HG02588 (cell line): ENCODE data around the gene KIFC1.
"Not testable (repeated sequence)": the region's sequence is repeated elsewhere in the genome, so short reads cannot be mapped to it uniquely, and the experiment has no call there.

ENCODE experiments used
- ATAC-seq: cut with Tn5 transposase; IDR thresholded peaks from one replicate; pipeline ENCODE4 v1.9.1; 2021; ENCODE audit warnings: mild to moderate bottlenecking, moderate library complexity; ENCODE audit not compliant: unreplicated experiment

KIFC1 gene, protein sequence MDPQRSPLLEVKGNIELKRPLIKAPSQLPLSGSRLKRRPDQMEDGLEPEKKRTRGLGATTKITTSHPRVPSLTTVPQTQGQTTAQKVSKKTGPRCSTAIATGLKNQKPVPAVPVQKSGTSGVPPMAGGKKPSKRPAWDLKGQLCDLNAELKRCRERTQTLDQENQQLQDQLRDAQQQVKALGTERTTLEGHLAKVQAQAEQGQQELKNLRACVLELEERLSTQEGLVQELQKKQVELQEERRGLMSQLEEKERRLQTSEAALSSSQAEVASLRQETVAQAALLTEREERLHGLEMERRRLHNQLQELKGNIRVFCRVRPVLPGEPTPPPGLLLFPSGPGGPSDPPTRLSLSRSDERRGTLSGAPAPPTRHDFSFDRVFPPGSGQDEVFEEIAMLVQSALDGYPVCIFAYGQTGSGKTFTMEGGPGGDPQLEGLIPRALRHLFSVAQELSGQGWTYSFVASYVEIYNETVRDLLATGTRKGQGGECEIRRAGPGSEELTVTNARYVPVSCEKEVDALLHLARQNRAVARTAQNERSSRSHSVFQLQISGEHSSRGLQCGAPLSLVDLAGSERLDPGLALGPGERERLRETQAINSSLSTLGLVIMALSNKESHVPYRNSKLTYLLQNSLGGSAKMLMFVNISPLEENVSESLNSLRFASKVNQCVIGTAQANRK

DNA sequence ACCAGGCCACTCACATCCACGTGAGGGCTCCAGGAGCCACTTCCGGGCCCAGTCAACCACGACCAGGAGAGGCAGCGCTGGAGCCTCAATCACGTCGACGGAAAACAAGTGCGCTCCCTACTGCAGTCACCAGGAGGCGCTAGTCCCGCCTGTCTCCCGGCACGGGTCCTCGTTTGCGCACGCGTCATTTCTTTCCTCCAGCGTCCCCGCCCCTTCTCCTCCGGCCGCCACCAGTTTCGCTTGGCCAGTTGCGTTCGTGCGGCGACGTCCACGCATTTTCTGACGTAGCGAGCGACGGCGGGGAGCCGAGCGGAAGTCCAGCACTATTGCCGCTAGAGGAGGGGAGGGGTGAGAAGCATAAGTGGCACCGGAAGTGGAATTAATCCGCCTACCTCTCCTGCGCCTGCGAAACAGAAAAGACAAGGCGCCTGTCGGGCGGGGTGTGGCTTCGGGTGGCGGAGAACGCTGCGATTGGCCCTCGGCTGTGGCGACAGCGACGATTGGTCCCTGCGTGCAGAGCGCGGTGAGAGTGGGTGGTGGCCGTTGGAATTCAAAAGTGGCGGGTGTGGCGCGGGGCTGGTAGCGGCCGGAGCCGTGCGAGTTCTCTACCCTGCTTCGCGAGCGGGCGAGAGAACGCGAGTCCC, at the start of gene KIFC1:
KIFC1 (plus strand) TSS at position 546 of the 644 bp plus-strand sequence. CDS start 163 bp downstream, outside the sequence.
- ATAC-seq: peak; percentile 85

DNA sequence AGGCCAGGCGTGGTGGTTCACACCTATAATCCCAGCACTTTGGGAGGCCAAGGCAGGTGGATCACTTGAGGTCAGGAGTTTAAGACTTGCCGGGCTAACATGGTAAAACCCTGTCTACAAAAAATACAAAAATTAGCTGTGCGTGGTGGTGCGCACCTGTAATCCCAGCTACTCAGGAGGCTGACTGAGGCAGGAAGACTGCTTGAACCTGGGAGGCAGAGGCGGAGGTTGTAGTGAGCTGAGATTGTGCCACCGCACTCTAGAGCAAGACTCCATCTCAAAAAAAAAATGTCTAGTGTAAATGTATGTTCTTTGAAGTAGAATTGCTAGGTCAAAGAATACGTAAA, 48.0 kb upstream of the KIFC1 start:
- not testable (repeated sequence) for ATAC-seq

DNA sequence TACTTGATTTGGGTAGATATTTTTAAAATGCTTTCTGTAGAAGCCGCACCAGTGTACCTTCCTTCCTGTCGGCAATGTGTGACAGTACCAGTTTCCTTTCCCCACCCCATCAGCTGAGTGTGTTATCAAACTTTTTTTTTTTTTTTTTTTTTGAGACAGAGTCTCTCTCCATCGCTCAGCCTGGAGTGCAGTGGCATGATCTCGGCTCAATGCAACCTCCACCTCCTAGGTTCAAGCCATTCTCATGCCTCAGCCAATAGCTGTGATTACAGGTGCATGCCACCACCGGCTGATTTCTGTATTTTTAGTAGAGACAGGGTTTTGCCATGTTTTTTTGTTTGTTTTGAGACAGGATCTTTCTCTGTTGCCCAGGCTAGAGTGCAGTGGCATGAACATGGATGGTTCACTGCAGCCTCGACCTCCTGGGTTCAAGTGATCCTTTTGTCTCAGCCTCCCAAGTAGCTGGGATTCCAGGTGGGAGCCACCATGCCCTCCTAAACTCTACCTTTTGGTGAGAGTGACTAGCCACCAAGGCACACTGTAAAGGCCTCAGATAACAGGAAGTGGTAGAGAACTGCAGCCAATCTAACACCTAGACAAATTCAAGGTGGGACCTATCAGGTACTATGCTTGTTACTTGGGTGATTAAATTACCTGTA, 47.5 kb upstream of the KIFC1 start:
- no peak for ATAC-seq

DNA sequence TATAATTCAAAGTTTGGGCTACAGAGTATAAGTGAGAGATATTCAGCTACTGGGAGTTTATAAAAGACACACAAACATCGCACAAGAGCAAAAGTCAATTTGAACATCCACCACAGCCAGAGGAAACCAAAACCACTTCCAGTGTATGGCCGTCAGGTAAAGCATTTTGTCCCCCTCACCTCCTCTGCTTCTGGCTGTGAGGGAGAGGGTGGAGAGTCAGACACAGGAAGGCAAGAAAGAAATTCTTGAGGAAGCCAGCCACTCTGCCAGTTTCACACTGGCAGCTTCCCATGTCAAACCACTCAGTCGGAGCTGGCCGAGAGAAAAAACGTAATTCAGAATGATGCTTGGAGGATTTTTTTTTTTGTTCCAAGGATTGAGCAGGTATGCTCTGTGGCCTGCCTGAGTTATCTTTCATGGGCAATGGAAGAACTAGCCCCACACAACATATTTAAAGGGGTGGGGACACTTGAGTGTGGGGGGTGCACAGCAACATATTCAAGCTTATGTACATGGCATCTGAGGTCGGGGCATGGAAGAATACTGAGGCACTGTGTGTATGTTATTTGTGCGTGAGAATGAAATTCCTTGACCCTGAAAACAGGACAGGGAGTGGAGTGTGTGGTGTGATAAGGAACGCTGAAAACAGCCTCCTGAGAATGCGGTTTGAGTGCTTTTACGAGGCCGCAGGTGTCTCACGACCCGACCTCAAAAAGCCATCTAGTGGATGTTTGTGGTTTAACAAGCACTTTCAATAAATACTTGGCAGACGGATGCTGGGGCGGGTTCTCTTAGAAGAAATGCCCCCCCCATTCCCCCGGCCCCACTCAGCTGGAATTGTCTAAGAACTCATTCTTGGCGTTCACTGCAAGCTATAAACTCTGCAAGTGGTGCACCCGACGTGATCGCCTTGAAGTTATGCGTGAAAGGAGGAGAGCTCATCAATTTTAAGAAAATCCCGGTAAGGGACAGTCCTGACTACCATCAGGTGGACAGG, 46.6 kb upstream of the KIFC1 start:
- no peak for ATAC-seq

DNA sequence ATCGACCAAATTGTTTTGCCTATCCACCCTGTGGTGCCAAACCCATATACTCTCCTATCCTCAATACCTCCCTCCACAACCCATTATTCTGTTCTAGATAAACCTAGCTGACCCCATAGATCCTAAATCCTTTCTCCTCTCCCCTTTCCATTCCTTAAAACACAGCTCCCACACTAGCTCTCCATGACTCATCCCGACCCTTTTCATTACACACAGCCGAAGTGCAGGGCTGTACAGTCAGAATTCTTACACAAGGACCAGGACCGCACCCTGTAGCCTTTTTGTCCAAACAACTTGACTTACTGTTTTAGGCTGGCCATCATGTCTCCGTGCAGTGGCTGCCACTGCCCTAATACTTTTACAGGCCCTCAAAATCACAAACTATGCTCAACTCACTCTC, 44.7 kb upstream of the KIFC1 start:
- not testable (repeated sequence) for ATAC-seq

DNA sequence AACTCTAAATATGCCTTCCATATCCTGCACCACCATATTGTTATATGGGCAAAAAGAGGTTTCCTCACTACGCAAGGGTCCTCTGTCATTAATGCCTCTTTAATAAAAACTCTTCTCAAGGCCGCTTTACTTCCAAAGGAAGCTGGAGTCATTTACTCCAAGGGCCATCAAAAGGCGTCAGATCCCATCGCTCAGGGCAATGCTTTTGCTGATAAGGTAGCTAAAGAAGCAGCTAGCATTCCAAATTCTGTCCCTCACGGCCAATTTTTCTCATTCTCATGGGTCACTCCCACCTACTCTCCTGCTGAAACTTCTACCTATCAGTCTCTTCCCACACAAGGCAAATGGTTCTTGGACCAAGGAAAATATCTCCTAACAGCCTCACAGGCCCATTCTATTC, 43.8 kb upstream of the KIFC1 start:
- no peak for ATAC-seq

DNA sequence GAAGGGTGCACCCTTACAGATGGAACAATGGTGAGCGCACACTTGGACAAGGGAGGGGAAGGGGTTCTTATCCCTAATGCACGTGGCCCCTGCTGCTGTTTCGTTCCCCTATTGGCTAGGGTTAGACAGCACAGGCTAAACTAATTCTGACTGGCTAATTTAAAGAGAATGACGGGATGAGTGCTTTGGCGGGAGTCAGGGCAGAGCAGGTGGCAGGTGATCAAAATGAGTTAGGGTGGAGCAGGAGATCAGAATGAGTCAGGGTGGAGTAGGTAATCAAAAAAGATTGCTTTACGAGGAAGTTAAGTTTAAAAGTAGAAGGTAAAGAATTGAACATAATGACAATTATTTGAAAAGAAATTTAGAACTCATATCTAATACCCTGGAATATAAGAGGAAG, 35.8 kb upstream of the KIFC1 start:
- ATAC-seq: not testable (repeated sequence)

DNA sequence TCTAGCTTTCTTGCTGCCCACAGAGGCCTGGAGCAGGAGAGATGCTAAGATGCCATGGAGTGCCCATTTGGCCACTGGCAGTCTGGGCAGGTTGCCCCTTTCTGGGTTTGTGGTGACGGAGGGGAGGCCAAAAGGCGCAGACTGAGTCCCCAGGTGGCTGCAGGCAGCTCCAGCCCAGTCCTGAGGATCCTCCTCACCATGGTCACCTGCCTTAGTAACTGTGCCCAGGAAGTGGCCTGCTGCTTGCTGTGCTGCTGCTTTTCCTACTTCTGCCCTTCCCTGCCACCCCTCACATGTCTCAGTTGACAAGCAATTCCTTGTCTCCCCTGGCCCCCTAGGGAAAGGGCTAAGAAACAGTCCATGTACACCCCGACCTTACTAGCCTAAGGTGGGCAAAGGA, 35.3 kb upstream of the KIFC1 start:
- ATAC-seq: no peak

DNA sequence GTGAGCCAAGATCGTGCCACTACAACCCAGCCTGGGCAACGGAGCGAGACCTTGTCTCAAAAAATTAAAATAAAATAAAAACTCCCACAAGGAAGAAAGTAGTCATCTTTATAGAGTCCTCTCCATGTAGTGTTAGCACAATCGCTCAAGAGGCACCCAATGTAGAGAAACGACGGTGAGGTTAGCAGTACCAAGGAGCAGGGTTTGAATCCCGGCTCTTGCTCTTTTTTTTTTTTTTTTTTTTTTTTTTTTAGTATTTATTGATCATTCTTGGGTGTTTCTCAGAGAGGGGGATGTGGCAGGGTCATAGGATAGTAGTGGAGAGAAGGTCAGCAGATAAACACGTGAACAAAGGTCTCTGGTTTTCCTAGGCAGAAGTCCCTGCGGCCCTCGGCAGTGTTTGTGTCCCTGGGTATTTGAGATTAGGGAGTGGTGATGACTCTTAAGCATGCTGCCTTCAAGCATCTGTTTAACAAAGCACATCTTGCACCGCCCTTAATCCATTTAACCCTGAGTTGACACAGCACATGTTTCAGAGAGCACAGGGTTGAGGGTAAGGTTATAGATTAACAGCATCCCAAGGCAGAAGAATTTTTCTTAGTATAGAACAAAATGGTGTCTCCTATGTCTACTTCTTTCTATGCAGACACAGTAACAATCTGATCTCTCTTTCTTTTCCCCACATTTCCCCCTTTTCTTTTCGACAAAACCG, 34.3 kb upstream of the KIFC1 start:
- not testable (repeated sequence) for ATAC-seq

DNA sequence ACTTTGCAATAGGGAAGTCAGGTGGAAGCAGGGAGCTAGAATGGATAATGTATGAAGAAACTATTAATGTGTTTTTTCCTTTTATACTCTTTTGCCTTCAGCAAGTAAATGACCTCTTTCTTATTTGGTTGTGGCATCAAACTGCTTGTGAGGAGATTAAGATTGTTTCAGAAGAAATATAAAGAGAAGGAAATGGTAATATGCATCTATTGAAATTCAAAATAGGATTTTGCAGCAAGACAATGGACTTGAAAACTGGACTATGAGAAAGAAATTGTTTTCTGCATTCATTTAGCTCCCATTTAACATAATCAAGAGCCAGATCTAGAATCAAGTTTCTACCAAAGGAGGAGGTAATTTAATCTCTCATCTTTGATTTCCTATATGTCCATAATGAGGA, 32.3 kb upstream of the KIFC1 start:
- no peak for ATAC-seq

DNA sequence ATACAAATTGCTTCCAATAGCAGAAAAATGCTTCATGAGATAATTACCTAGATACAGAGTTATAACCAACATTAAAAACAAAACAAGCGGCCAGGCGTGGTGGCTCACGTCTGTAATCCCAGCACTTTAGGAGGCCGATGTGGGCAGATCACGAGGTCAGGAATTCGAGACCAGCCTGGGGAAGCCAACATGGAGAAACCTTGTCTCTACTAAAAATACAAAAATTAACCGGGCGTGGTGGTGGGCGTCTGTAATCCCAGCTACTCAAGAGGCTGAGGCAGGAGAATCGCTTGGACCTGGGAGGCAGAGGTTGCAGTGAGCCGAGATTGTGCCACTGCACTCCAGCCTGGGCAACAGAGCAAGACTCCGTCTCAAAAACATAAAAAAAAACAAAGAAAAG, 28.1 kb upstream of the KIFC1 start:
- ATAC-seq: not testable (repeated sequence)

DNA sequence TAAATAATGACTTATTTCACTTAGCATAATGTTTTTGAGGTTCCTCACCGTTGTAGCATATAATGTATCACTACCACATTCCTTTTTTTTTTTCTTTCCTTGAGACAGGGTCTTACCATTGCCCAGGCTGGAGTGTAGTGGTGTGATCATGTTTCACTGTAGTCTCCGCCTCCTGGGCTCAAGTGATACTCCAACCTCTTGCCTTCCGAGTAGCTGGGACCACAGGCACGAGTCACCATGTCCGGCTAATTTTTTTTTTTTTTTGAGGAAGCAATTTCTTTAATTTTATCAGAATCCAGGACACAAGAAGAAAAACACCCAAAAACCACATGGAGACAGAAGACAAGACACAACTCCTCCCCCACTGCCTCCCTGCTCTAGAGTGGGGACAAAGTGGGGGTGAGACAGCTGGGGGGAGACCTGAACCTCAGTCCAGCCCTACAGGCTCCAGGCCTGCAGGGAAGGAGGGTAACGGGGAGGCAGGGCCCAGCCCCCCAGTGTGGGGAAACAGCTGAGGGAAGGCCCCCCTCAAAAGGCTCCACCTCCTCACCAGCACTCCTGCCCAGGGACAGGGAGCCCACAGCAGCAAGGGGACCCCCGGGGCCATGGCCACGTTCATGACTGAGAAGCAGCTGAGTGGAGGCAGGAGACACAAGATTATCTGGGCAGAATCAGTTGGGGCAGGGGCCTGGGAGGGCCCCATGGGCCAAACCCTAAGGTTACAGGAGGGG, 27.0 kb upstream of the KIFC1 start:
- ATAC-seq: not testable (repeated sequence)

DNA sequence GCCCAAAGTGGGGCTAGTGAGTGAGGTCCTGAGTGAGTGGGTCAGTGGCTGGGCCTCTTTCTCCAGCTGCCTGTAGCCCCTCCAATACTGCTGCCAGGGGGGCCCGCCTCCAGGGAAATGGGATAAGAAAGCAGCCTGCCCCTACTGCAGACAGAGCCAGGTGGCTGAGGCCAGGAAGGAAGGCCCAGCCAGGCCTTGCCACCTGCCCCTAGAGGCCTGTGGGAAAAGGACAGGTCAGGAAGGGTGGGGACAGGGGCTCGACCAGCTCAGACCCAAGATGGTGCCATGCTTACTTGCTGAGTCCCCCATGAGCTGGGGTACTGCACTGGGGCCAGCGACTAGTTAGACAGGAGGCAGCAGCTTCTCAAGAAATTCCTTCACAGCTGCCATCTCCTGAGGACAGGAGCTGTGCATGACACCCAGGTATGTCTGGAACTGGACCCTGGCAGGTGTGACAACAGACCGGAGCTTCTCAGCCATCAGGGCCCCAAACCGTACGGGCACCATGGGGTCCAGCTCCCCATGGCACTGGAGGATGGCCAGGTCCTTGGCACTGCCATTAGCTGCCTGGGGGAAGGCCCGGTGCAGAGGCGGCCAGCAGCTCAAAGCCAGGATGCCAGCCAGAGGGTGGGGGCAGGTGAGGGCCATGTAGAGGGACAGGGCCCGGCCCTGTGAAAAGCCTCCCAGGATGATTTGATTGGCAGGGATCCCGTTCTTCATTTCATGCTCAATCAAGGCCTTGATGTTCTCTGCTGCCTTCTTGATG, 26.2 kb upstream of the KIFC1 start:
- ATAC-seq: not testable (repeated sequence)

DNA sequence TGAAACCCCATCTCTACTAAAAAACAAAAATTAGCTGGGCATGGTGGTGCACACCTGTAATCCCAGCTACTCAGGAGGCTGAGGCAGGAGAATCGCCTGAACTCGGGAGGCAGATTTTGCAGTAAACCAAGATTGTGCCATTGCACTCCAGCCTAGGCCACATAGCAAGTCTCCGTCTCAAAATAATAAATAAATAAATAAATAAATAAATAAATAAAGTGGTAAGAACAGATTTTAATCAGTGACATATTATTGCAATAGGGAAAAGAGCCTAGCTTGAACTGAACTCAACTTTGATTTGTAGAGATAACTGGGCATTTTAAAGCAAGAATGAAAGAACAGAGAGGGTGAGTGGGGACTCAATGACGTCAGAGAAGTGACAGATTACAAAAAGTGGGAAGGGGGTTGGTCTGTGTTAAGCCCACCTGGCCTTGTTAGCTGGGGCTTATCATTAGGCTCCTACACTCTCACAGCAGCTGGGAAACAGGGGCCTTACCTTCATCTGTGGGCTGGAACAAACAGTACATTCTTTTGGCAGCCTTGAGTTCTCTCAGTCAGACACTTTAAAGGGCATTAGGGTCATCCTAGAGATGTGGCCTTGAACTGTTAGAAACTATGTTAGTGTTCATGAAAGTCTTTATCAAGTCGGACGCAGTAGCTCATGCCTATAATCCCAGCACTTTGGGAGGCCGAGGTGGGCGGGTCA, 24.5 kb upstream of the KIFC1 start:
- no peak for ATAC-seq

DNA sequence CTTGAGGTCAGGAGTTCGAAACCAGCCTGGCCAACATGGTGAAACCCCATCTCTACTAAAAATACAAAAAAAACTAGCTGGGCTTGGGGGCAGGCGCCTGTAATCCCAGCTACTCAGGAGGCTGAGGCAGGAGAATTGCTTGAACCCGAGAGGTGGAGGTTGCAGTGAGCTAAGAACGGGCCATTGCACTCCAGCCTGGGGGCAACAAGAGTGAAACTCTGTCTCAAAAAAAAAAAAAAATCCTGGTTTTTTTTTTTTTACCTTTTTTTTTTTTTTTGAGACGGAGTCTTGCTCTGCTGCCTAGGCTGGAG, 24.0 kb upstream of the KIFC1 start:
- ATAC-seq: not testable (repeated sequence)

DNA sequence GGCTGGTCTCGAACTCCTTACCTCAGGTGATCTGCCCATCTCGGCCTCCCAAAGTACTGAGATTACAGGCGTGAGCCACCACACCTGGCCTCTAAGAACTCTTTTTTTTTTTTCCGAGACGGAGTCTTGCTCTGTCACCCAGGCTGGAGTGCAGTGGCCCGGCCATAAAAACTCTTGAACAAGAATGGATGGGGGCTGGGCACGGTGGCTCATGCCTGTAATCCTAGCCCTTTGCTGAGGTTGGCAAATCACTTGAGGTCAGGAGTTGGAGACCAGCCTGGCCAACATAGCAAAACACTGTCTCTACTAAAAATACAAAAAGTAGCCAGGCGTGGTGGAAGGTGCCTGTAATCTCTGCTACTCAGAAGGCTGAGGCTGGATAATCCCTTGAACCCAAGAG, 19.7 kb upstream of the KIFC1 start:
- not testable (repeated sequence) for ATAC-seq

DNA sequence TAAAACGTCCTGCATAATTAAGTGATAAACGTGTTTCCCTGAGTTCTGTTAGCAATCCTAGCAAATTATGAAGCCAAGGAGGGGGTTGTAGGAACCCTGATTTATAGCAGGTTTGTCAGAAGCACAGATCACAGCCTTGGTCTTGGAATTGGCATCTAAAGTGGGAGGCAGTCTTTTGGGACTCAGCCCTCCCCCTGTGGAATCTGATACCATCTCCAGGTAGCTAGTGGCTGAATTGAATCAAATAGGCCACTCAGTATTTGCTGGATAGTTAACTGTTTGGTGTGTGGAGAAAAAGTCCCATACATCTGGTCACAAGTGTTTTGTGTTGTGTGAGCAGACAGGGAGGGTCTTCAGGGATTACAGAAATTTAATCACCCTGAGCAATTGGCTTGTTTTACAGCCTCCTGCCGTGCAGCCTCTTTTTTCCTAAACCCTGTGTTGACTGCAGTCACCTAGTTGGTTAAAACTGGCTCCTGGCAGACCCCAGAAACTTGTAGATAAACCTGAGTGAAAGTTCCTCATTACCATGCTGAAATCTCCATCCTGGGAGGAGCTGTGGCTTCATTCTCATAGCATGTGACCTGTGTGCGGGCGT, 19.0 kb upstream of the KIFC1 start:
- no peak for ATAC-seq
